Measurements from ENCODE around the gene TAS1R2.

GRCh38 chr1:18874036-18874435, 14.6 kb upstream of the TAS1R2 start:
- TF ChIP-seq POLR2A (IDR thresholded peaks at IDR 0.05) (no peak), CTCF (IDR thresholded peaks at IDR 0.05) (no peak)
